ENCODE measurements around the gene AGPAT2. TPM values are rescaled to one million over a fixed set of nuclear protein-coding genes. Genes with fewer than 3 reads are reported as not detected.

AGPAT2 gene
- total RNA-seq, 4 donors from 2014 or later, result 22.0 to 52.8 (median 39.3) TPM

GRCh38 chr9:136703276-136703860 lies 16.1 kb upstream of the AGPAT2 start:
- WGBS, result 81% methylated on average over 11 of the region's 12 CpGs
- H3K36me3 ChIP-seq, result no peaks in the 10 kb centered on the region
- no peaks in the 10 kb centered on the region for H3K4me1 ChIP-seq
- TF ChIP-seq POLR2A (IDR thresholded peaks at IDR 0.05; ENCODE audit: low read depth) (no peak), POLR2AphosphoS5 (IDR thresholded peaks at IDR 0.05) (no peak), EP300 (IDR thresholded peaks at IDR 0.05) (no peak)
- TF ChIP-seq, protein P1, sequence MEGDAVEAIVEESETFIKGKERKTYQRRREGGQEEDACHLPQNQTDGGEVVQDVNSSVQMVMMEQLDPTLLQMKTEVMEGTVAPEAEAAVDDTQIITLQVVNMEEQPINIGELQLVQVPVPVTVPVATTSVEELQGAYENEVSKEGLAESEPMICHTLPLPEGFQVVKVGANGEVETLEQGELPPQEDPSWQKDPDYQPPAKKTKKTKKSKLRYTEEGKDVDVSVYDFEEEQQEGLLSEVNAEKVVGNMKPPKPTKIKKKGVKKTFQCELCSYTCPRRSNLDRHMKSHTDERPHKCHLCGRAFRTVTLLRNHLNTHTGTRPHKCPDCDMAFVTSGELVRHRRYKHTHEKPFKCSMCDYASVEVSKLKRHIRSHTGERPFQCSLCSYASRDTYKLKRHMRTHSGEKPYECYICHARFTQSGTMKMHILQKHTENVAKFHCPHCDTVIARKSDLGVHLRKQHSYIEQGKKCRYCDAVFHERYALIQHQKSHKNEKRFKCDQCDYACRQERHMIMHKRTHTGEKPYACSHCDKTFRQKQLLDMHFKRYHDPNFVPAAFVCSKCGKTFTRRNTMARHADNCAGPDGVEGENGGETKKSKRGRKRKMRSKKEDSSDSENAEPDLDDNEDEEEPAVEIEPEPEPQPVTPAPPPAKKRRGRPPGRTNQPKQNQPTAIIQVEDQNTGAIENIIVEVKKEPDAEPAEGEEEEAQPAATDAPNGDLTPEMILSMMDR (IDR thresholded peaks at IDR 0.05), result no peak
- H3K27ac ChIP-seq (replicated peaks in 1 of 4), result no peak overlapping the region
- intact Hi-C loops (cut with DNase I), result no loop called here
- no peak overlapping the region for H3K4me3 ChIP-seq
- no peaks in the 10 kb centered on the region for H3K9me3 ChIP-seq
- DNase-seq (ENCODE audit: extremely low spot score), result no peak
- peaks cover 0 to 32% (median 4%) of the 10 kb centered on the region in 4 donors for H3K27me3 ChIP-seq

DNA sequence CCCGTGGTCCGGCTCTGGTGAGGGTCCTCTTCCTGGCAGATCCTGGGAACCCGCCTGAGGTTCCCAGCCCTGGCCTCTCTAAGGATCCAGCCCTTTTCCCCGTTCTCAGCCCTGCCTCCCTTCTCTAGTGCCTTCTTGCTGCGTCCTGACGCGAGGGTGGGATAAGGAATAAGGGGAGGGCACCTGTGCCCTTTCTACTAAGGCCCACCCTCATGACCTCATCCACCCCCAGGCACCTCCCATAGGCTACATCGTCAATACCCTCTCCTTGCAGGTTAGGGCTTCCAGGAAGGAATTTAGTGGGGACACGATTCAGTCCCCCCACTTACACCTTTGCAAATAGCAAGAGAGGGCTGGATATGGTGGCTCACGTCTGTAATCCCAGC lies 14.4 kb upstream of the AGPAT2 start:
- 51% methylated on average over 7 of the region's 10 CpGs for WGBS
- H3K4me3 ChIP-seq, result no peak overlapping the region
- H3K4me1 ChIP-seq, result no peaks in the 10 kb centered on the region
- no peaks in the 10 kb centered on the region for H3K9me3 ChIP-seq
- no peak for DNase-seq (ENCODE audit: extremely low spot score)
- intact Hi-C loops (cut with DNase I), result no loop called here
- no peak overlapping the region for H3K27ac ChIP-seq (replicated peaks in 1 of 4)
- no peaks in the 10 kb centered on the region for H3K36me3 ChIP-seq
- peaks cover 0 to 40% (median 4%) of the 10 kb centered on the region in 4 donors for H3K27me3 ChIP-seq
- TF ChIP-seq EP300 (IDR thresholded peaks at IDR 0.05) (no peak), POLR2AphosphoS5 (IDR thresholded peaks at IDR 0.05) (no peak), POLR2A (IDR thresholded peaks at IDR 0.05; ENCODE audit: low read depth) (no peak)
- TF ChIP-seq, protein P1 (IDR thresholded peaks at IDR 0.05), result no peak

DNA sequence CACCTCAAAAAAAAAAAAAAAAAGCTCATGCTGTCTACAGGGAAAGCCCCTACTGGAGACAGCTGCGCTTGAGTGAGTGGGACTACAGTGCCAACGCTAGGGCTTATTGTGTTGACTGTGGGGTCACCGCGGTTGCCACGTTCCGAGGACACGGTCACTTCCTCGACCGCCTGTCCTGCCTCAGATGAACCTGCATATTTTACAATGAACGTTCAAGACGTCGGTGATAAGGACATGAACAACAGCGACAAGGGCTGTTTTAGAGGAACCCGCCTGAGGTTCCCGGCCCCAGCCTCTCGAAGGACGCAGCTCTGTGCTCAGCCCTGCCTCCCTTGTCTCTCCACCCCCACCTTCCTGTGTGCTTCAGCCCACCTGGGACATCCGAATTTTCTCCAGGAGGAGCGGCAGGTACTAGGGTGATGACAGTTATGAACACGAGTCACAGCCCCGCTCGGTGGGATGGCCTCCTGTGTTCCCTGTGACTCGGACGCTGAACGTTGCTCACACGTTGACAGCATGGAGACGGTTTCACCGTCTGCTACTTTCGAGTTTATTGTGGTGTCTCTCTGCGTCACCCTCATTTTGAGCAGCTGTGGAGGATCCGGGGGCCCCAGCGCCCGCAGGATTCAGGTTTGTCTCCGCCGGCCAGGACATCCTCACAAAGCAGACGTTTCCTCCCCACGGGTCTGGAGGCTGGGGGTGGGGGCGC lies 13.9 kb upstream of the AGPAT2 start:
- Histone ChIP-seq H3K27ac (replicated peaks in 1 of 4) (no peak overlapping the region), H3K4me3 (no peak overlapping the region), H3K27me3 (peaks cover 0 to 45% (median 4%) of the 10 kb centered on the region in 4 donors), H3K9me3 (no peaks in the 10 kb centered on the region), H3K36me3 (no peaks in the 10 kb centered on the region), H3K4me1 (no peaks in the 10 kb centered on the region)
- WGBS, result 51% methylated on average over 19 of the region's 38 CpGs
- no peak for DNase-seq (ENCODE audit: extremely low spot score)
- TF ChIP-seq POLR2A (IDR thresholded peaks at IDR 0.05; ENCODE audit: low read depth) (no peak), EP300 (IDR thresholded peaks at IDR 0.05) (no peak), POLR2AphosphoS5 (IDR thresholded peaks at IDR 0.05) (no peak)
- TF ChIP-seq, protein P1 (IDR thresholded peaks at IDR 0.05), result no peak
- intact Hi-C loops (cut with DNase I), result no loop called here

- no peak for DNase-seq (ENCODE audit: extremely low spot score)
- 68% methylated on average over 13 of the region's 13 CpGs for WGBS
- no peak overlapping the region for H3K4me3 ChIP-seq
- H3K9me3 ChIP-seq, result no peaks in the 10 kb centered on the region
- H3K27ac ChIP-seq (replicated peaks in 1 of 4), result no peak overlapping the region
- peaks cover 0 to 2% (median 0%) of the 10 kb centered on the region in 4 donors for H3K4me1 ChIP-seq
- intact Hi-C loops (cut with DNase I), result no loop called here
- TF ChIP-seq POLR2A (IDR thresholded peaks at IDR 0.05; ENCODE audit: low read depth) (no peak), EP300 (IDR thresholded peaks at IDR 0.05) (no peak), POLR2AphosphoS5 (IDR thresholded peaks at IDR 0.05) (no peak)
- TF ChIP-seq, protein P1 (IDR thresholded peaks at IDR 0.05), result no peak
- no peaks in the 10 kb centered on the region for H3K36me3 ChIP-seq
- H3K27me3 ChIP-seq, result peaks cover 0 to 51% (median 4%) of the 10 kb centered on the region in 4 donors
Observed at GRCh38 chr9:136700304-136700703, 13.0 kb upstream of the AGPAT2 start.
